HT1080 (cell line): ENCODE measurements around the gene PDCD6IP. TPM values are rescaled to one million over a fixed set of nuclear protein-coding genes. Genes with fewer than 3 reads are reported as not detected.
A peak's percentile ranks its signal among the peaks of the same experiment; 100 is the strongest.
"Not testable (repeated sequence)": the region's sequence is repeated elsewhere in the genome, so short reads cannot be mapped to it uniquely, and the experiment has no call there.

Experiments used
- DNase-seq: peaks from one replicate; pipeline ENCODE4 v3.0.0-alpha.2; 2015; ENCODE audit warnings: low read depth
- total RNA-seq: library from RNA; depleted of rRNA; stranded (reverse); fragments of >200 nt; shearing (Covaris generic); gene quantifications from 2 replicates; pipeline ENCODE4 v1.2.3, GENCODE V29; 2014

PDCD6IP gene
- total RNA-seq, 1 experiment from 2014 or later = 109 TPM

DNA sequence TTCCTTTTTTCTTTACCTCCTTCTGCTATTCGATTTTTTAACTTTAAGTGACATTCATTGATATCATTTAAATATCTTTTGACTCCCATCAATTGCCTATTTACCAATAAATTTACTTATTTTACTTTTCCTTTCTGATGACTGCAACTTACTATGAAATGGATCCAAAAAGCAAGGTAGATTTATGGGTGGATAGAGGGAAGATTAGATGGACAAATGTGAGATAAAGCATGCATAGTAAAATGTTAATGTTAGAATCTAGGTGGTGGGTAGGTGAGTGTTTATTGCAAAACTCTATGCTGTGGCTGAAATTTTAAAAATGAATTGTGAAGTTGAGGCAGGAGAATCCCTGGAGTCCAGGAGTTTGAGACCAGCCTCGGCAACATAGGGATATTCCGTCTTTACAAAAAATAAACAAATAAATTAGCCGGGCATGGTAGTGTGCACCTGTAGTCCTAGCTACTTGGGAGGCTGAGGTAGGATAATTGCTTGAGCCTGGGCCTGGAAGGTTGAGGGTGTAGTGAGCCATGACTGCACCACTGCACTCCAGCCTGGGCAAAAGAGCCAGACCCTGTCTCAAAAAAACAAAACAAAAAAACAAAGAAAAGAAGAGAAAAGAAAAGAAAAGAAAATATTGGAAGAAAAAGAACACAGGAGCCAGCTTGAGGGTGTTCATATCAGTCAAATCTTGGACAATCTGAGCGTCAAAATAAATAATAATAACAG, 6.1 kb upstream of the PDCD6IP start:
- DNase-seq = no peak

DNA sequence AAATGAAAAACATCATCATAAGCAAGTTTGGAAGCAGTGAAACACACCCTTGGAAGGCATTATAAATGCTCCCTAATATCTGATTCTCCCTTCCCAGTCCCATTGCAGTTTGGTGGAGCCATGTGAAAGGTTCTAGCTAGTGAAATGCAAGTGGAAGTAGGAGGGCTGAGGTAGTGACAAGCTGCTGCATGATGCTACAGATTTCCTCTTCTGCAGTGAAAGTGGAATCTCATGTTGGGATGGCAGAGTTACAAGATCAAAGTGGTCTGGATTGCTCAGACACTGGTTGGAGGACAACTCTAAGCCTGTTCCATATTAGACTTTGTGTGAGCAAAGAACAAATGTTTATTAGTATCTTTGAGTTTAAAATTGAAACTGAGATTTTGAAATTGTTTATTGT, 3.3 kb upstream of the PDCD6IP start:
- DNase-seq = no peak

DNA sequence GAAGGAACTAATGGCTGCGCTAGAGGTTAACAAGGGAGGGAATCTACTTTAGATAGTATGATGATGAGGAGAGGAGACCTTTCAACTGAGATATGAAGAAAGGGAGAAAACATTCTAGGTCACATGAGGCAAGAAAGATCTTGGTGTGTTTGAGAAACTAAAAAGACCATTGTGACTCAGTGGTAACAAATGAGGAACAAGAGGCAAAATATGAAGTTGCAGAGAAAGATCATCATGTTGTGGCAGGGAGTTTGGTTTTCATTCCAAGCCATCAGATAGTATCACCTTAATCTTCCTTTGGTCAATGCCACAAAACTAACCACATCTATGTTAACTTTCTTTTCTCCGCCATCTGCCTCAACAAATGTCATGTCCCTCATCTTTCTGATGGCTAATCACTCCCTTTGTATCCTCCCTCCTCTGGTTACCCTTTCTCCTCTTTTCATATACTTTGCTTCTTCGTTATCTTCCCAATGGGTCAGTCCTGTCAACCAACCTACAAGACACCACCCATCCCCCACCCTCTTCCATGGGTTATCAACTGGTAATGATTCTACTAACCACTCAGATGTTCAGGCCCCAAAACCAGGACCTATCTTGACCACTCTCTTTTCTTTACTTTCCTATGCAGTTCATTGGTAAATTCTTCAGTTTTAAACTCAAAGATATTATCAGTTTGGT, 2.4 kb upstream of the PDCD6IP start:
- no peak for DNase-seq

DNA sequence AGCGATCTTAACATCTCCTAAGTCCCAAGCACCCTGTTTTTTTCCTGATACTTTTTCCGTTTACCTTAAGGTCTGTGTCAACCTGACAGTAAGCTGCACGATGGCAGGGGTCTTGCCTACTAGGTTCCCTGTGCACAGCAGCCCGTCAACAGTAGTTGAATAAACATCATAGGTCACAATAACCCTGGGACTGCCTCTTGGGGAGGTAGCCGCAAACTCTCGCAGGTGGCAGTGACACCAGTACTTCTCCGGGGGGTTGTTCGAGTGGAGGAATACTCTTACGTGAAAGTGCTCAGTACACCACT, 365 bp upstream of the PDCD6IP start:
- no peak for DNase-seq

DNA sequence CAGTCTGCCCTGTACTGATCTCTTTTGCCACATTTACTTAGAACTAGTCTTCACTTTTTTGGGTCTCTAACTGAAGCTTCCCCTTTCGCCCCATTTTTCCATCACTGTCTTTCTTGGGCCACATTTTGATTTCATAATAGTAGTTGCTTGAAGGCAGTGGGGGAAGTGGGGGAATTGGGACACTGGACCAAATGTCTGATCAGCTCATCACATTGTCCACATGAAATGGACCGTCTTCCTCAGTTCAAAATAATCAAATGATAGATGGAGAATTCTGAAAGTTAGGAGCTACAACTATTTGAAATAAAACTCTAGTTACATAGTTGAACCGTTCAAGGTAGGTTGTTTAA, 747 bp downstream of the PDCD6IP start:
- DNase-seq = no peak

DNA sequence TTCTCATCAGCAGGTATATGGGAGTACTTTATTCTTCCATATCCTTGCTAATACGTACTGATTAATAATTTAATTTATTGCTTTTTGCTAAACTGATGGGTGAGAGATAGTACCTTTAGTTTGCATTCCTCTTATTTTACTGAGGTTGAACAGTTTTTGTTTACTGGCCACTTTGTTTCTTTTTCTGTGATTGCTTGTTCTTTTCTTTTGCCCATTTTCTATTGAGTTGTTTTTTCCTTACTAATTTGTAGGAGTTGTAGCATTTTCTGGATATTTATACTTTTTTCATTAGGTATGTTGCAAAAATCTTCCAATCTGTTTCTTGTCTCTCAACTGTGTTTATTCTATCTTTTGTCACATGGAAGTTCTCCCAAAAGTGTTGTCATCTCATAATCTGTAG, 4.8 kb downstream of the PDCD6IP start:
- no peak for DNase-seq

DNA sequence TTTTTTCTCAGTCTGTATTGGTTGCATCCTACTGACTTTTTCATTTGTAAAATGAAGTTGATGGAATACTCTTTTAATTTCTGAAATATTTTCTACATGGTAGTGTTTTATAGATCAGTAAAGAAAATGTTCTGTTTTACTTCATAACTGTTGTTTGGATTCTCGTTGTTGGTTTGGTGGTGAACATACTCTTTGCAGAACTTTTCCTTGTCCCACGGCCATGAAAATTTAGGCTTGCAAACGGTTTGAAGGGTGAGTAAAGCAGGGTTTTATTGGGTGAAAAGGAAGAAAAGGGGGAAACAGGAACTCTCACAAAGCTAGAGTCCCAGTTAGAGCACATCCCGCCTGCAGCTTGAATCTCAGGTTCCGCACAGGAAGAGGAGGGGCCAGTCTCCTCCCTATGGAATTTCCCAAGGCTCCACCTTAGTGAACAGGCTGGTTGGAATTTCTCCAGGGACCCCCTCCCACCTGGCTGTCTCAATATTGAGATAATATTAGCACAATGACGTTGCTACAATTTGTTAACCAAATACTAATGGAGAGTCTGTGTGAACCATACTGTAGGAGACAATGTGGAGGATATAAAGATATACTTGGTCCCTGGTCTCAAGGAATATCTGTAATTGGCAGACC, 5.6 kb downstream of the PDCD6IP start:
- no peak for DNase-seq

DNA sequence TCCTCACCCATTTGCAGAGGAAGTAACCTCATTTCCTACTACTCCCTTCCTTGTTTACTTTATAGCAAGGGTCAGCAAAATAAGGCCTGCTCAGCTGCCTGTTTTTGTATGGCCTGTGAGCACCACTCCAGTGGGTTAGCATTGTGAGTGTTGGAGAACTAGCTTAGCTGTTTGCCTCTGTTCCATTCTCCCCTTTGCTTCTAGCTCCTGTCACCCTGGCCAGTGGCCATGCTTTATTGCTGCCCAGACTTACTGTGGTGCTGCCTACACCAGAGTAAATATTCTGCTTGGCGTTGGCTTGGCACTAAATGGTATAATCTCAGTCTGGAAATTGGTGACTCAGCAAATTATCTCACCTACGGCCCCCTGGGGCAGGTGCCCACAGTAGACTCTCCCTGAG, 8.8 kb downstream of the PDCD6IP start:
- no peak for DNase-seq

DNA sequence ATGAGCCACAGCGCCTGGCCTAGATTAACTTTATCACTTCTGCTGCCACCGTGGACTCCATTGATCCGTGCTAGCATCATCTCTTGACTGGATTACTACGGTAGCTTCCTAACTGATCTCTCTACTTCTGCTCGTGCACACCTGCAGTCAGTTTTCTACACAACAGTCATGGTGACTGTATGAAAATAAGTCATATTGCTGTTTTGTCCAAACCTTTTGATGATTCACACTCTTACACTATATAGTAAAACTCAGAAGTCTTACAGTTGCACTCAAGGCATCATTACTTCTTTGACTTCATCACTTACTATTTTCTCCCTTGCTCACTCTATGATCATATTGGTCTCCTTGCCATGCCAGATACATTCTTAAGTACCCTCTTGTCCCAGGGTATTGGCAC, 10.1 kb downstream of the PDCD6IP start:
- peak; percentile 13 for DNase-seq

DNA sequence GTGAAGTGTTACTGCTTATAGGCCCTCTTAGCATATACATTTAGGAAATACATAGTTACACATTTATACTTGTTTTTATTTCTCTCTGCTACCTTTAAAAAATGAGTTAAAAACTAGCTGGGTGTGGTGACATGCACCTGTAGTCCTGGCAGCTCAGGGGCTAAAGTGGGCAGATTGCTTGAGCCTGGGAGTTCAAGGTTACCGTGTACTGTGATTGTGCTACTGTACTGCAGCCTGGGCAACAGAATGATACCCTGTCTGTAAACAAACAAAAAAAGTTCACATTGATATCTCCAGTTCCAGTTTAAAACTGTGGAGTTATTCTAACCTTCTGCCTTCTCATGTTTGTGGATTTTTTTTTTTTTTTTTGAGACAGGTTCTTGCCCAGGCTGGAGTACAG, 12.1 kb downstream of the PDCD6IP start:
- DNase-seq = no peak

DNA sequence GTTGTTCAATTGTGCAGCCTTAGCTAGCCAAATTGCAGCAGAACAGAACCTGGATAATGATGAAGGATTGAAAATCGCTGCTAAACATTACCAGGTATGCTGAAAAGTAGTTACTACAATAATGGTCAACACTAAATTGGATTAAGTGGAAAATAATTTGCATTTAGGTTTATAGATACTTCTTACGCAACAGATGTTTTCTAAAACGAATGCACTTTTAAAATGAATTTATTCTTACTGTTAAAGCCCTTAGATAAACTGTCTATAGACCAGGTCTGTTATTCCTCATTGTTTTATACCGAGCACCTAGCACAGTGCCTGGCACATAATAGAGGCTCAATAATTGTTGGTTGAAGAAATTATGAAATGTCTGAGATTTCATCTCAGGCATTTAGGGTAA, 23.6 kb downstream of the PDCD6IP start:
- no peak for DNase-seq

DNA sequence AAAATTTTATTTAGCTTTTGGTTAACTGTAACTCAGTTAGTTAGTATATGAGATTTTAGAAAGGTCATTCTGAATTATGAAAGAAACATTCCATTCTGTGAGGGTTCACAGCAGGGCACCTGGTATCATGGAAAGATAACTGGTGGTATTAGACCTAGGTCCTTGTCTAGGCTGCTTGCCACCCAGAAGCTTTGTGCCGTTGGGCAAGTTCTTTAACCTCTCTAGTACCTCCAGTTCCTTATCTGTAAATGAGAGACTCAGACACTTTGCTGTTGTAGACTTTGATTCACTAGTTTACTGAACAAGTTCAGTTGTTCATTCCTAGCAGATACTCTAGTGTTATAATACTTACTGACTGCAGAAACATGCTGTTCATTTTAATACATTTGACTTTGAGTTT, 25.4 kb downstream of the PDCD6IP start:
- no peak for DNase-seq

DNA sequence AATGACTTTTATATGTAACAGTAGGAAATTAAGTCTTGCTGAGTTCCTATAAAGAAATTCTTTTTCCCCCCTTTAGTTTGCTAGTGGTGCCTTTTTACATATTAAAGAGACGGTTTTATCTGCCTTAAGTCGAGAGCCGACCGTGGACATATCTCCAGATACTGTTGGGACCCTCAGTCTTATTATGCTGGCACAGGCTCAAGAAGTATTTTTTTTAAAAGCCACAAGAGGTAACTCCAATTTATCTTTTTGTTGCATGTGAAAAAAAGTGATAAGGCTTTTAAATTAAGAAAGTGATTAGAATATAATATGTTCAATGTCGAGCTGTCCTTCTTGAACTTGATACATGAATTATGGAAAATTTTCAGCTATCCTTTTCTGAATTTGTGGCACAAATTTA, 26.7 kb downstream of the PDCD6IP start:
- no peak for DNase-seq

DNA sequence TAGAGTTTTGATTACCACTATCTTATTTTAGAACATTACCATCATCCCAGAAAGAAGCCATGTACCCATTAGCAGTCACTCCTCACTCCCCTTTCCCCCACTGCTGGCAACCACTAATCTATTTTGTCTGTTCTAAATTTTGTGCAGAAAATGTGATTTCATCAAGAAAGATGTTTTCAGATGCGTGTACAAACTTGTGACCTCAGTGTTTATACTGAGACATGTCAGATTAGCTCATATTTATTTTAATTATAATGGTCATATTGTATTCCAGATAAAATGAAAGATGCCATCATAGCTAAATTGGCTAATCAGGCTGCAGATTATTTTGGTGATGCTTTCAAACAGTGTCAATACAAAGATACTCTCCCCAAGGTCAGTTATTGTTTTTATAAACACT, 27.8 kb downstream of the PDCD6IP start:
- DNase-seq = no peak

DNA sequence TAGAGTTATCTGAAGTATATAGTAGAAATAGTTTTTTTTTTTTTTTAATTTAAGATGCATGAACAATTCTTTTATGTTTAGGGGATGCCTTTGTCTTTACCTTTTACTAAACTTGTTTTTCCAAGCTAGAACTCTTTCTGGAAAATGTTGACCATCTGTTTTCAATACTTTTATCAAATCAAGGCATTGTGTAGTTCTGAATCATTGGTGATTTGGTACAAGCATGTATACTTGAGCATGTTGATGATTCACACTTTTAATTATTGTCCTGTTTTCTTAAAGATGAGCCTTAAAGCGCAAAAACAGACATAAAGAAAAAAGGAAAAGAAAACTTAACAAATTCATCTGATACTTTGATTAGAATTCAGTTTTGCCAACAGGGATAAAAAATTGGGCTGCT, 28.3 kb downstream of the PDCD6IP start:
- no peak for DNase-seq

DNA sequence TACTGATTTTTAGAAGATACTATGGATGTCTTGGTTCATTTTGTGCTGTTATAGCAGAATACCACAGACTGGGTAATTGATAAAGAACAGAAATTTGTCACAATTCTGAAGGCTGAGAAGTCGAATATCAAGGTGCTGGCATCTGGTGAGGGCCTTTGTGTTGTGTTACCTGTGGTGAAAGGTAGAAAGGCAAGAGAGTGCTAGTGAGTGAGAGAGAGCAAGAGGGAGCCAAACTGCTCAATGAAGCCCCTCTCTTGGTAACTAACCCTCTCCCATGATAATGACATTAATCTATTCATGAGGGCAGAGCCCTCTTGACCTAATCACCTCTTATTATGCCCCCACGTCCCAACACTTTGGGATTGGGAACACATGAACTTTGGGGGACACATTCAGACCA, 31.3 kb downstream of the PDCD6IP start:
- DNase-seq = no peak

DNA sequence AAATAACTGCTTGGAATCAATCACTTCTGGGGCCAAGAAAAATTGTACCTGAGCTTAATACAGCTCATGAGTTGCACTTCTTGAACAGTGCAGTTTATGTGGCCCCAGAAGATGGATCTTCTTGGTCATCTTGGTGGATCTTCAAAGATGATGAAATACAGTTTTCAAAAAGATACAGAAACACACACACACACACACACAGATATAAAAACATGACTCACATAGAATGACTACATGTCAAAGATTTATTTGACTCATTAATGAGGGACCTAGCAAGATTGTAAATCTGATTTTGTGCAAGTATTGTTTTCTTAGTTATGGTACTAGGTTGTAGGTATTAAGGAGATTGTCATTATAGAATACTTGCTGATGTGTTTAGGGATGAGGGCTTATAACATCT, 32.6 kb downstream of the PDCD6IP start:
- peak; percentile 11 for DNase-seq

DNA sequence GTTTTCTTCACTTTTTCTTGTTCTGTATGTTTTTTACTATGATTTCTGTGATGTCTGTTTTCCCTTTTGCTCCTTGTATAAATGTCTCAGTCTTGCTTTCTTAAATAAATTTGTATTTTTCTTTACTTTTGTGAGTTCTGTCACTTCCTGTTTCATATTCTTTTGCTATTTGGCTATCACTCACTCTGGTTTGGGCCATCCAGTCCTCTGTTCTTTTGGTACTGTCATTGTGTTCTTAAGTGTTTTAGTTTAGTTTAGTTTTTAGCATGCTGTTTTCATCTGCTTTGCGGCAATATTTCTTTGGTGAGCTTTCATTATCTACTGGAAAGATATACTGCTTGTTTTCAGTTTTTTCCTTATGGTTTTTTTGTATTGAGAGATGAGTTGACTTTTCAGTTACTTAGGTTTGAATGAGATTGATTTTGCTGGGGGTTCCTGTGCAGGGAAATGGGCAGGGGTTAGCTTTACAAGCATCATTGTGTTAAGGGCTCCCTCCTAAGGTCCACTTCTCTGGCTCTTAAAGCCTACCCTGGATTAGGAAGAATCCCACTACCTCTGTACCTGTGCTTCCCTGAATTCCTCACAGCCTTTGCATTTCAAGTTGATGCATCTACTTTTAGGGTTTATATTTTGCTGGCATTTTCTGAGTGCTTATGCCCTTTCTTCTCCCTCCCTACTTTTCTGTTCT, 35.1 kb downstream of the PDCD6IP start:
- DNase-seq = no peak

DNA sequence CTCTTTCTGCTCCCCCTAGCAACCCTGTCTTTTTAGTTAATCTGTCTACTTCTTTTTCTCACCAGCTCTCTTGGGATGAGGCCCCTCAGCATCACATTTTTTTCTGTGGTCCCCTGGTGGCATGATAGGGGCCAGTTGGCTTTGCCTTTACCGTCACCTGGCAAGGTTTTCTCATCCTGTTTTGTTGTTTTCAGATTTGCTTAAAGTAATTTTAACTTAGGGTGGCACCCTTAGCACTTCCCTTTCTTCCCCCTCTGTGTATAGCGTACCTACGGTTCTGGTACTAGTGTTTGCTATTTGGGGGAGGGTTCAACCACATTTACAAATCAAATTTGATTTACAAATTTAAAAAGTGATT, 35.6 kb downstream of the PDCD6IP start:
- no peak for DNase-seq

DNA sequence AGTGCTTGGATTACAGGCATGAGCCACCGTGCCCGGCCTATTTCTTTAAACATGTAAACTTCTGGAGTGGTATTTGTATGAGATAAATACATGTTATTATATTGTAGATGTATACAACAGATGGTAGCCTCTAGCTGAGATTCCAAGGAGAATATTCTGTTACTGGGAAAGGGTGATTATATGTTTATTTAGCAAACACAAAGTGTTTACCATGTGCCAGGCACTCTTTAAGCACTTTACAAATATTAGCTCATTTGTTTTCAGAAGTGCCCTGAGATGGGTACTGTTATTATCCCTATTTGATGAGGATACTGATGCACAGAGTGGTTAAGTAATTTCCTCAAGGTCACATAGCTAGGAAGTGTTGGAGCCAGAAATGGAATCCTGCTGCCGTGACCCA, 38.8 kb downstream of the PDCD6IP start:
- DNase-seq = not testable (repeated sequence)

DNA sequence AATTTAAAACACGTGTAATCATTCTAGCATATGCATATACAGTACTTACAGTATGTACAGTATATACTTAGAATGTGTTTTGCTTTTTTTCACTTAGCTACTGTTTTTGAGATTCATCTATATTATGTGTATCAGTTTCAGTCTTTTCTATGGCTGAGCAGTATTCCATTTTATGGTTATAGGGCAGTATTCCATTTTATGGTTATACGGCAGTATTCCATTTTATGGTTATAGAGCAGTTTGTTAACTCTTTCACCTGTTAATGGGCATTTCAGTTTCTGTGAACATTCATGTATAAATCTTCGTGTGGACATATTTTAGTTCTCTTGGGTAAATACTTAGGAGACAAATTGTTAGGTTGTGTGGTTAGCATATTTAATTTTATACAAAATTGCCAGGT, 40.9 kb downstream of the PDCD6IP start:
- DNase-seq = no peak

DNA sequence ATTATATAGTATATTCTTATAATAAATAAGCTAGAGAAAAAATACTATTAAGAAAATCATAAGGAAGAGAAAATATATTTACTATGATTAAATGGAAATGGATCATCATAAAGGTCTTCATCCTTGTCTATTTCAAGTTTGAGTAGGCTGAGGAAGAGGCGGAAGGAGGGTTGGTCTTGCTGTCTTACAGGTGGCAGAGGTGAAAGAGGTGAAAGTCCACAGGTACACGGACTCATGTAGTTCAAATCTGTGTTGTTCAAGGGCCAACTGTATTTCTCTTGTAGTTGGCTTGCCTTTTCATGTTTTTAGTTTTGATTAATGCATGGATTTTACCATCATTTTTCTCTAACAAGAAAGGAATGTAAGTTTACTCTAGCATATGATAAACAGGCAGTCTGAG, 41.7 kb downstream of the PDCD6IP start:
- DNase-seq = no peak
